ENCODE data around the gene PEX5L. TPM values are rescaled to one million over a fixed set of nuclear protein-coding genes. Genes with fewer than 3 reads are reported as not detected.
"Not testable (repeated sequence)": the region's sequence is repeated elsewhere in the genome, so short reads cannot be mapped to it uniquely, and the experiment has no call there.

PEX5L gene
- total RNA-seq, 3 donors from 2014 or later = 0.12 to 0.78 (median 0.25) TPM

DNA sequence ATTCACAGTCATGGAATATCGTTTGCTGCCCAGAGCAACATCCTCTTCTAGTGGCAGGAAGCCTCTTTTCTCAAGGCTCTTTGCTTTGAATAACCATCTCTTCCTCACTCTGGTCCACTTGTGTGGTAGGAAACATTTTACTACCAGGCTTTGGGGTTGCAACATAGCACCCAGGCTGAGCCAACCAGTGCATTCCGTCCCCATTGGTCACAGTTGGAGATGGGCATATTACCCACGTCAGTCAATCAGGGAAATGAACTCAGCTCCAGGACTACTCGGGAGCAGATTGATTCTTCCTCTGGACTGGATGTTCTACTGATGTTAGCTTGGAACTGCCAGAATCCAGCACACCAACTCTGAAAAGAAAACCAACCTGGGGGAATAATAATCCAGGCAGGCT is 4.2 kb upstream of the PEX5L start:
- Histone ChIP-seq H3K9me3 (no peaks in the 10 kb centered on the region), H3K4me3 (no peak overlapping the region), H3K4me1 (ENCODE audit: low read depth) (peaks cover 4% of the 10 kb centered on the region), H3K36me3 (ENCODE audit: low read depth) (no peaks in the 10 kb centered on the region)
- TF ChIP-seq, protein P1, sequence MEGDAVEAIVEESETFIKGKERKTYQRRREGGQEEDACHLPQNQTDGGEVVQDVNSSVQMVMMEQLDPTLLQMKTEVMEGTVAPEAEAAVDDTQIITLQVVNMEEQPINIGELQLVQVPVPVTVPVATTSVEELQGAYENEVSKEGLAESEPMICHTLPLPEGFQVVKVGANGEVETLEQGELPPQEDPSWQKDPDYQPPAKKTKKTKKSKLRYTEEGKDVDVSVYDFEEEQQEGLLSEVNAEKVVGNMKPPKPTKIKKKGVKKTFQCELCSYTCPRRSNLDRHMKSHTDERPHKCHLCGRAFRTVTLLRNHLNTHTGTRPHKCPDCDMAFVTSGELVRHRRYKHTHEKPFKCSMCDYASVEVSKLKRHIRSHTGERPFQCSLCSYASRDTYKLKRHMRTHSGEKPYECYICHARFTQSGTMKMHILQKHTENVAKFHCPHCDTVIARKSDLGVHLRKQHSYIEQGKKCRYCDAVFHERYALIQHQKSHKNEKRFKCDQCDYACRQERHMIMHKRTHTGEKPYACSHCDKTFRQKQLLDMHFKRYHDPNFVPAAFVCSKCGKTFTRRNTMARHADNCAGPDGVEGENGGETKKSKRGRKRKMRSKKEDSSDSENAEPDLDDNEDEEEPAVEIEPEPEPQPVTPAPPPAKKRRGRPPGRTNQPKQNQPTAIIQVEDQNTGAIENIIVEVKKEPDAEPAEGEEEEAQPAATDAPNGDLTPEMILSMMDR (IDR thresholded peaks at IDR 0.05) = no peak
- ATAC-seq = no peak
- intact Hi-C loops (cut with DNase I, micrococcal nuclease) = no loop called here
- no peak for DNase-seq

DNA sequence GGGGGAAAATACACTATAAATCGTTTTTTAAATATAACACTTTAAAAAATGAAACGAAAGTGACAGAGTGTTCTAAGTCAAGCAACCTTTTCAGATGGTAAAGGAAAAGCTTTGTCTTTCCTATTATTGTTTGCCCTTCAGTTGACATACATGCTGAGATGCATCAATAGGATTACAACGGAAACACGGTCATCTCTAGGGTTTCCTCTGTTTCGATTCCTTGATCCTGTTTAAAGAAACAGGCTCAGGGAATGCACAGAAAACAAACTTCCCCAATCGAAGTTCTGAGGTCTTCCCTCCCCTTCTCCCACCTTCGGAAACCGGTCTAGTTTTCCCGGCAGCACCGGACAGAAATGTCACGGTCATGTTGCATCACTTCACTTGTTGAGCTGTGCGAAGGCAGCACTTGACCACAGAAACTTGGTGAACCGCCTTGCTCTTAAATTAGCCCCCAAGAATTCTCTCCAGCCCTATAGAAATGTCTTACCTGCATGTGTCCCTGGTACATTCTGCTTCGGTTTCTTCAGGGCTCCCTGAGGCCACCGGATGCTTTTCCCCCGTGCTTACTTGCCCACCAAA is 556 bp downstream of the PEX5L start:
- H3K4me3 ChIP-seq = no peak overlapping the region

DNA sequence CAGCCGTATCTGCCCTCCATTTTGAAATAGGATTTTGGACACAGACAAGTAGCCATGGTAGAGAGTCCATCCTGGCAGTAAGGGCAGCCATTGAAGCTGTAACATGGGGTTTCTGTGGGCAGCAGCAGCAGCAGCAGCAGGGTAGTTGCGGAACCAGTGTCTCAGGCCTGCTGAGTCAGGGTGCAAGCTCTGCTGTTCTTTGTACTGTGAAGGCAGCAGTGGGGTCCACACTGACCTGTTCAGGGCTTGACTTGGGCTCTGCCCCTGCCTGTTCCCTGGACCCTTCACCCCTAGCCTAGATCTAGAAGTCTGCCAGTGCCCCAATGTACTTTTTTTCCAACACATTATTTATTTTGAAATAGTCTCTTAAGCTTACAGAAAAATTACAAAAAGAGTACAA is 9.7 kb downstream of the PEX5L start:
- no peaks in the 10 kb centered on the region for H3K9me3 ChIP-seq
- no peaks in the 10 kb centered on the region for H3K36me3 ChIP-seq (ENCODE audit: low read depth)
- intact Hi-C loops (cut with DNase I, micrococcal nuclease) = no loop called here
- no peaks in the 10 kb centered on the region for H3K4me1 ChIP-seq (ENCODE audit: low read depth)
- ATAC-seq = no peak
- TF ChIP-seq, protein P1 (IDR thresholded peaks at IDR 0.05) = no peak
- DNase-seq = no peak
- H3K4me3 ChIP-seq = no peak overlapping the region

More for the DNA sequence above, 556 bp downstream of the PEX5L start:
- no peak for ATAC-seq
- no peaks in the 10 kb centered on the region for H3K9me3 ChIP-seq
- no peaks in the 10 kb centered on the region for H3K36me3 ChIP-seq (ENCODE audit: low read depth)
- H3K4me1 ChIP-seq (ENCODE audit: low read depth) = peaks cover 4% of the 10 kb centered on the region
- TF ChIP-seq, protein P1 (IDR thresholded peaks at IDR 0.05) = no peak
- intact Hi-C loops (cut with DNase I, micrococcal nuclease) = no loop called here
- no peak for DNase-seq

DNA sequence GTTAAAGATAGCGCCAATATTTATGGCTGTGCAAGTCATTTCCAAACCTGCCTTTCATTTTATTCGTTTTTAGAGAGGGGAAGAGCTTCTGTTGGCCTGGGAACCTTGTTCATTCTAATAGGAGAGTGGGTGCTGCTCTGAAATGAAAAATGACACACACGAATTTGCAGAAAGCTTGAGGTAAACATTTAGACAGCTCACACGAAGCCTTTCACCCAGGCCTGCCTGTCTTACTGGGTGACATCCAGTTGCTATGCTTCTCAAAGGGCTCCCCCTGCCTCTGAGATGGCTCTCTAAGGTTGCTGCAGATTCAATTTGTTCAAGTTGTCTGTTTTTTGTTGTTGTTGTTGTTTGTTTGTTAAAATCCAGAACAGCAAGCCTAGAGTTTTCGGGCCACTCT is 18.2 kb downstream of the PEX5L start:
- ATAC-seq (no peak), DNase-seq (no peak)
- TF ChIP-seq, protein P1 (IDR thresholded peaks at IDR 0.05) = no peak
- no peak overlapping the region for H3K4me3 ChIP-seq
- no peaks in the 10 kb centered on the region for H3K36me3 ChIP-seq (ENCODE audit: low read depth)
- no peaks in the 10 kb centered on the region for H3K4me1 ChIP-seq (ENCODE audit: low read depth)
- intact Hi-C loops (cut with DNase I, micrococcal nuclease) = no loop called here
- H3K9me3 ChIP-seq = no peaks in the 10 kb centered on the region

DNA sequence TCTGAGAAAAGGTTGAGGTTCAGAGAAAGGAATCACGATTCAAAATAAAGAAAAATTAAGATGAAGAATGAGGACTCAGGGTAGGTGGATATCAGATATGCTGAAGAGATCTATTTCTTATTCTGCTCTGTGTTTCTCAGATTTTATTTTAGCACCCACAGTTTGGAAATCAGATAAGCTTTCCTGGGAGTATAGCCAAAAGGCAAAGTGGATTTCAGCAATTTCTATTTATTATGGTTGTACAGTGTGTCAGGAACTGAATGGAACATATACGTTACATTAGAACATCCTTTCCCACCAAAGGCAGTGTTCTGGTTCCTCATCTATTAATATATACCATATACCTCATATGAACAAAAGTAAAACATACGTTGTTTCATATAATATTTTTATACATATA is 18.9 kb downstream of the PEX5L start:
- intact Hi-C loops (cut with DNase I, micrococcal nuclease) = no loop called here
- DNase-seq = no peak
- no peak for ATAC-seq
- no peaks in the 10 kb centered on the region for H3K36me3 ChIP-seq (ENCODE audit: low read depth)
- H3K9me3 ChIP-seq = no peaks in the 10 kb centered on the region
- H3K4me1 ChIP-seq (ENCODE audit: low read depth) = no peaks in the 10 kb centered on the region
- TF ChIP-seq, protein P1 (IDR thresholded peaks at IDR 0.05) = no peak
- no peak overlapping the region for H3K4me3 ChIP-seq

DNA sequence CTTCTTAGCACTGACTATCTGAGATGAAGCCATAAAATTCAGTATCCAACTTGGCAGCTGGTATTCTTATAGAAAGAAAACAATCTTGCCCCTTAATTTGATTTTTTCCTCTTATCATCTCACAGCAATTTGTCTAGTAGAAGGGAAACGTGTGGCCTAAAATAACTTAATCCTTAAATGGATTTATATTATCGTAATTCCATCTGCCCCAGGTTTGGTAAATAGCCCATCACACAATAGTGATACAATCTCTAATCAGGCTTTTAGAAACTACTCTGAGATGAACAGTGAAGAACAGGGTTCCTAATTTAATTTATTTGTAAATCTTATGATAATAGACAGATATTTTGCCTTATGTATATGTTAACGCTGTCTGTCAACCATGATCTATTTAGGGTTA is 24.8 kb downstream of the PEX5L start:
- intact Hi-C loops (cut with DNase I, micrococcal nuclease) = no loop called here
- no peaks in the 10 kb centered on the region for H3K4me1 ChIP-seq (ENCODE audit: low read depth)
- ATAC-seq (no peak), DNase-seq (no peak)
- TF ChIP-seq, protein P1 (IDR thresholded peaks at IDR 0.05) = no peak
- no peaks in the 10 kb centered on the region for H3K36me3 ChIP-seq (ENCODE audit: low read depth)
- peaks cover 14% of the 10 kb centered on the region for H3K9me3 ChIP-seq
- H3K4me3 ChIP-seq = no peak overlapping the region

DNA sequence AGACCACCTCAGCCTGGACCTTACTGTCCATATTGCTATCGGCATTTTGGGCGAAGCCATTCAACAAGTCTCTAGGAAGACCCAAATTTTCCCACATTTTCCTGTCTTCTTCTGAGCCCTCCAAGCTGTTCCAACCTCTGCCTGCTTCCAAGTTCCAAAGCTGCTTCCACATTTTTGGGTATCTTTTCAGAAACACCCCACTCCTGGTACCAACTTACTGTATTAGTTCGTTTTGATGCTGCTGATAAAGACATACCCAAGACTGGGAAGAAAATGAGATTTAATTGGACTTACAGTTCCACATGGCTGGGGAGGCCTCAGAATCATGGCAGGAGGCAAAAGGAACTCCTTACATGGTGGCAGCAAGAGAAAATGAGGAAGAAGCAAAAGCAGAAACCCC is 28.4 kb downstream of the PEX5L start:
- H3K4me1 ChIP-seq (ENCODE audit: low read depth); H3K36me3 ChIP-seq (ENCODE audit: low read depth); ATAC-seq; intact Hi-C loops (cut with DNase I, micrococcal nuclease); H3K4me3 ChIP-seq; DNase-seq: not testable (repeated sequence)
- H3K9me3 ChIP-seq = peaks cover 17% of the 10 kb centered on the region

All from mucosa of descending colon (tissue), 3 donors.